Left lung (tissue), 10 donors: ENCODE results near the gene CAMK1. TPM values are rescaled to one million over a fixed set of nuclear protein-coding genes. Genes with fewer than 3 reads are reported as not detected.
A peak's percentile ranks its signal among the peaks of the same experiment; 100 is the strongest.

ENCODE experiments used
- ATAC-seq: fragments of 200-7000 bp; cut with Tn5 transposase; one replicate; pipeline ENCODE4 v1.9.1; 2020; ENCODE audit warnings: moderate library complexity
- DNase-seq, 4 donors: peaks; one replicate each; pipeline ENCODE4 v3.0.0-alpha.2; 2013 to 2020
- H3K27ac ChIP-seq, 2 donors: fragments of 200-600 bp; sonication (generic) in 1 of 2; one replicate each; pipeline versions ENCODE4 v1.5.0 to v1.8.0; 2020 to 2021
- H3K27me3 ChIP-seq, 2 donors: fragments of 200-600 bp; sonication (generic) in 1 of 2; one replicate each; pipeline versions ENCODE4 v1.5.0 to v1.8.0; 2020 to 2021
- H3K36me3 ChIP-seq, 2 donors: fragments of 200-600 bp; sonication (generic) in 1 of 2; one replicate each; pipeline versions ENCODE4 v1.5.0 to v1.8.0; 2020 to 2021
- H3K4me1 ChIP-seq, 2 donors: fragments of 200-600 bp; one replicate each; pipeline ENCODE4 v1.8.0; 2021
- H3K4me3 ChIP-seq, 2 donors: fragments of 200-600 bp; sonication (generic) in 1 of 2; one replicate each; pipeline versions ENCODE4 v1.5.0 to v1.8.0; 2020 to 2021; ENCODE audit warnings: mild to moderate bottlenecking in 1 of 2
- H3K9me3 ChIP-seq, 2 donors: fragments of 200-600 bp; sonication (generic) in 1 of 2; one replicate each; pipeline versions ENCODE4 v1.5.0 to v1.8.0; 2020 to 2021
- intact Hi-C, 2 donors: fragments of 100-400 bp; cut with DNase I; formaldehyde crosslinking; loops; one replicate each; pipeline versions ENCODE4 v1.11.2 to v1.14.2; 2022
- polyA plus RNA-seq, 6 donors: library from polyadenylated mRNA; unstranded; fragments of 120-200 nt; gene quantifications; one replicate each; pipeline ENCODE4 v1.2.1, GENCODE V29; 2013; ENCODE audit not compliant: insufficient read length in 6 of 6
- total RNA-seq, 2 donors: library from RNA; stranded (reverse); fragmentation: NEBNext Ultra II Directional; extraction: Animal tissue kit (Norgen Biotek cat#: 25700); gene quantifications; one replicate each; pipeline ENCODE4 v1.2.1, GENCODE V29; 2021
- TF ChIP-seq, protein P1 (sequence below), 2 donors: fragments of 200-600 bp; sonication (generic) in 1 of 2; IDR thresholded peaks; one replicate each; pipeline versions ENCODE4 v1.5.0 to v1.8.0; 2021; ENCODE audit warnings: antibody characterized with exemption in 2 of 2
- donor health status: DM: no; HTN: yes; CAD: no.
- donor health status: DM: no; HTN: no; CAD: no.

CAMK1 gene
- total and polyA plus RNA-seq, 8 donors = 18.4 to 37.5 (median 23.6) TPM

DNA sequence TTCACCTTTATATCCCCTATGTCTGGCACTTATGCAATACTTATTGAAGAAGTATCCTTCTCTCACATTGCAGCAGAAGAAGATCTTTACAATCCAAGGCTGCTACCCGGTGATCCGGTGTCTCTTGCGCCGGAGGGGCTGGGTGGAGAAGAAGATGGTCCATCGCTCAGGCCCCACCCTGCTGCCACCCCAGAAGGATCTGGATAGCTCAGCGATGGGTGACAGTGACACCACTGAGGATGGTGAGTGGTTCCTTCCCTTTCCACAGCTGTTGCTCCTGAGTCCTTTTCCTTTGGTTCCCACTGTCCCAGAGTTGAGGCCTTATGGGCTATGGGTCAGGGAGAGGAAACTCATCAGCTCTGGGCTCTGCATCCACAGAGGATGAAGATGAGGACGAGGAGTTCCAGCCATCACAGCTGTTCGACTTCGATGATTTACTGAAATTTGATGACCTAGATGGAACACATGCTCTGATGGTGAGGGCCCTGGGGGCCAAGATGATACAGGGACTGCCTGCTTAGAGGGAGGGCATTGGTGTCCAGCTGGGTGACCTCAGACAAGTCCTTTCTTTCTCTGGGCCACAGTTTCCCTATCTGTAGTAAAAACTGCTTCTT lies 43.2 kb upstream of the CAMK1 start:
- intact Hi-C loops = no loop called here
- no peaks in the 10 kb centered on the region for H3K9me3 ChIP-seq
- ATAC-seq = no peak
- no peak overlapping the region for H3K27ac ChIP-seq
- no peak overlapping the region for H3K4me3 ChIP-seq
- no peaks in the 10 kb centered on the region for H3K27me3 ChIP-seq
- TF ChIP-seq, protein P1, sequence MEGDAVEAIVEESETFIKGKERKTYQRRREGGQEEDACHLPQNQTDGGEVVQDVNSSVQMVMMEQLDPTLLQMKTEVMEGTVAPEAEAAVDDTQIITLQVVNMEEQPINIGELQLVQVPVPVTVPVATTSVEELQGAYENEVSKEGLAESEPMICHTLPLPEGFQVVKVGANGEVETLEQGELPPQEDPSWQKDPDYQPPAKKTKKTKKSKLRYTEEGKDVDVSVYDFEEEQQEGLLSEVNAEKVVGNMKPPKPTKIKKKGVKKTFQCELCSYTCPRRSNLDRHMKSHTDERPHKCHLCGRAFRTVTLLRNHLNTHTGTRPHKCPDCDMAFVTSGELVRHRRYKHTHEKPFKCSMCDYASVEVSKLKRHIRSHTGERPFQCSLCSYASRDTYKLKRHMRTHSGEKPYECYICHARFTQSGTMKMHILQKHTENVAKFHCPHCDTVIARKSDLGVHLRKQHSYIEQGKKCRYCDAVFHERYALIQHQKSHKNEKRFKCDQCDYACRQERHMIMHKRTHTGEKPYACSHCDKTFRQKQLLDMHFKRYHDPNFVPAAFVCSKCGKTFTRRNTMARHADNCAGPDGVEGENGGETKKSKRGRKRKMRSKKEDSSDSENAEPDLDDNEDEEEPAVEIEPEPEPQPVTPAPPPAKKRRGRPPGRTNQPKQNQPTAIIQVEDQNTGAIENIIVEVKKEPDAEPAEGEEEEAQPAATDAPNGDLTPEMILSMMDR (IDR thresholded peaks at IDR 0.05) = no peak
- H3K36me3 ChIP-seq = peaks cover 0 to 37% of the 10 kb centered on the region in 2 donors
- peaks cover 0 to 23% of the 10 kb centered on the region in 2 donors for H3K4me1 ChIP-seq
- DNase-seq = no peak

DNA sequence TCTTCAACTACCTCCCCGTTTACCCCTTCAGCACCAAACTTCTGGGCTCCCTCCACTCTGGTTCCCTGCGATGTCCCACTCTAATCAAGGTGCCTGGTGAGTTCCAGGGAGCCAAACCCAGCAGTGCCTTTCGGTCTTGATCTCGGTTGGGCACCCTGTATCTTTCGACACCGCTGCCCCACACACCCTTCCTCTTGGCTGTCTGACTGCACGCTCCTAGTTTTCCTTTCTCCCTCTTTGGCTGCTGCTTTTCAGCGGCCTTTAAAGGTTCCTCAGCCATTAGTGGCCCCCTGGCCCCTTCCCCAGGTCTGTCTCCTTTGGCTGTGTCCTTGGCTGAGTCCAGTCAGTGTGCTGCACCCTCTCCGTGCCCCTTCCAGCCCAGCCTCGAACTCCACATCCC lies 41.1 kb upstream of the CAMK1 start:
- Histone ChIP-seq H3K36me3 (peaks cover 0 to 49% of the 10 kb centered on the region in 2 donors), H3K4me1 (peaks cover 0 to 23% of the 10 kb centered on the region in 2 donors), H3K27me3 (no peaks in the 10 kb centered on the region), H3K27ac (peak overlapping the region; percentile 96 to 97), H3K9me3 (no peaks in the 10 kb centered on the region), H3K4me3 (peak overlapping the region; percentile 66 to 72)
- no peak for DNase-seq
- TF ChIP-seq, protein P1 (IDR thresholded peaks at IDR 0.05) = no peak
- intact Hi-C loops = no loop called here
- no peak for ATAC-seq

DNA sequence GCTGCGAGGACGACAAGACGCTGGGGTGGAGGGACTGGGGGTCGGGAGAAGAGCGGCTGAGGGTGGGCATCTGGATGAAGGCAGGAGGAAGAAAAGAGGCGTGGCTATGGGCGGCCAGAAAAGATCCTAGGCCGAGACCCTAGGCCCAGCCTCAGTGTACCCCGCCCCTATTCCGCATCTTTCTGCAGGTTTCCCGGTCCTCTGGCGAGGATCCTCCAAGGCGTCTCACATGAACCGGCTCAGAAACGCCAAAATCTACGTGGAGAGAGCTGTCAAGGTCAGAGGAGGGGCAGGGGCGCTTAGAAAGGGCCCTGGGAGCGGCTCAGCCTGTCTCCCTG lies 40.7 kb upstream of the CAMK1 start:
- H3K4me3 ChIP-seq = peak overlapping the region; percentile 66 to 72
- peak in 1 of 4 donors; percentile 25 for DNase-seq
- H3K4me1 ChIP-seq = peaks cover 0 to 23% of the 10 kb centered on the region in 2 donors
- TF ChIP-seq, protein P1 (IDR thresholded peaks at IDR 0.05) = no peak
- H3K27ac ChIP-seq = peak overlapping the region; percentile 96 to 97
- peak; percentile 3 for ATAC-seq
- peaks cover 0 to 49% of the 10 kb centered on the region in 2 donors for H3K36me3 ChIP-seq
- H3K27me3 ChIP-seq = no peaks in the 10 kb centered on the region
- H3K9me3 ChIP-seq = no peaks in the 10 kb centered on the region
- intact Hi-C loops = no loop called here

DNA sequence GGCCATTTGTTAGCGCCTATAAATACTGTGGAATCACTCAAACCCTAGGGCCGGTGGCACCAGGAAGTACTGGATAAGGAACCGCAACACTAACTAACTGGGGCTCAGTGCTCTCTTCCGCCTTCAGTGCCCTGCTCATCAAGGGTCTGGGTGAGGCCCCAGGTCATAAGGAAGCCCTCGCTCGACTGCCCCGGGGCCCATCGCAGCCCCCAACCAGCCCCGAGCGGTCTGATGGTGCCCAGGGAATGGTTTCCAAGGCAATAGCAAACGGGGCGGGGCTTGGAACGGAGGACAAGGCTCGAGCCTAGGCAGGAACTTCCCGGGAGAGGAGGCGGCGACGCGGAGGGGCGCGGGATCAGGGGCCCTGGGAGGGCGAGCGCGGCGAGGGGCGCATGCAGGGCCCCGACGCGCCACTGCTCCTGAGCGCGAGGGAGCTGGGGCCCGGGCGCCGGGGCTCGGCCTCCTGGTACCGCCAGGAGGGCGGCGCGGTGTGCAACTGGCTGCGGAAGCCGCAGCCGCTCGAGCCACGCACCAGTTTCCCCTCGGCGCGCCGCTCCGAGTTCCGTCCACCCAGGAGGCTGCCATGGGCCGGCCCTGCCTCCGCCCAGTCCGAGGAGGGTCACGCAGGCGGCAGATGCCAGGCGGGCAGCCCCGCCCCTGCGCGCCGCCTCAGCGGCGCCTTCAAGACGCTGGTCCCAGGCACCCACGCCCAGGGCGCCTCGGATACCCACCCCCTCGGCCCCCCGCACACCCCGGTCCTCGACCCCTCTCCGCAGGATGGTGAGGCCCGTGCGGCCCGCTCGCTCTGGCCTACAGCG lies 40.1 kb upstream of the CAMK1 start, which contains the start of gene TTLL3:
TTLL3 (plus strand) TSS at position 648 of the 818 bp plus-strand sequence. CDS start 400 bp downstream, outside the sequence.
- TF ChIP-seq, protein P1 (IDR thresholded peaks at IDR 0.05) = no peak
- H3K4me1 ChIP-seq = peaks cover 0 to 23% of the 10 kb centered on the region in 2 donors
- peaks cover 0 to 49% of the 10 kb centered on the region in 2 donors for H3K36me3 ChIP-seq
- DNase-seq (peak; percentile 78 to 95 (median 82)), ATAC-seq (peak; percentile 92)
- peak within 1 kb of the TSS; percentile 96 to 97 for H3K27ac ChIP-seq
- H3K27me3 ChIP-seq = no peaks in the 10 kb centered on the region
- peak within 1 kb of the TSS; percentile 66 to 72 for H3K4me3 ChIP-seq
- no peaks in the 10 kb centered on the region for H3K9me3 ChIP-seq
- intact Hi-C loops = no loop called here

DNA sequence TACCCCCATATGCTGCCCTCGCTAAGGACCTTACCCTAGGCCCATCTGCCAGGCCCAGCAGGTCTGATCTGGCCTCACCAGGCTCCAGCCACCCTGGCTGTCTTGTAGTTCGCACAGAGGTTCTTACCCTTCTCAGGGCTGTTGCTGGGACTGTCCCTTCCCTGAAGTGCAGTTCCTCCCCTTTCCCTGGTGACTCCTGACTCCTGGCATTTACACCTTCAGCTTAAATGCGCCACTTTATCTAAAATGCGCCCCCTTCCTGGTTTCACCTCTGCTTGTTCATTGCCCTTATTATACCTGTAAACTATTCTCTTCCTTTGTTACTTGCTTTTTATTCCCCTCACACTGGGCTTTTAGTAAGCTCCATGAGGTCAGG lies 39.5 kb upstream of the CAMK1 start:
- intact Hi-C loops = no loop called here
- no peaks in the 10 kb centered on the region for H3K9me3 ChIP-seq
- peaks cover 0 to 51% of the 10 kb centered on the region in 2 donors for H3K36me3 ChIP-seq
- H3K27me3 ChIP-seq = no peaks in the 10 kb centered on the region
- peak overlapping the region; percentile 66 to 72 for H3K4me3 ChIP-seq
- peaks cover 0 to 23% of the 10 kb centered on the region in 2 donors for H3K4me1 ChIP-seq
- DNase-seq (peak in 3 of 4 donors; percentile 9 to 52 (median 48)), ATAC-seq (peak; percentile 69)
- TF ChIP-seq, protein P1 (IDR thresholded peaks at IDR 0.05) = no peak
- H3K27ac ChIP-seq = peak overlapping the region; percentile 96 to 97
